Stimulated activated naive CD8-positive, alpha-beta T cell treated with anti-CD3 and anti-CD28 coated beads, Interleukin-15, Interleukin-2, amounts not matched to agents 100 ng/mL and 50 ng/mL, for 24 hours (primary cell): ENCODE measurements around the gene LURAP1L.
"Not testable (repeated sequence)": the region's sequence is repeated elsewhere in the genome, so short reads cannot be mapped to it uniquely, and the experiment has no call there.

Experiments
- H3K27ac Mint-ChIP-seq: one replicate; pipeline ENCODE4 v1.8.0; 2021; ENCODE audit warnings: mild to moderate bottlenecking, mixed read lengths
- H3K27me3 Mint-ChIP-seq: one replicate; pipeline ENCODE4 v1.8.0; 2021; ENCODE audit warnings: mixed read lengths
- H3K36me3 Mint-ChIP-seq: one replicate; pipeline ENCODE4 v1.8.0; 2021; ENCODE audit warnings: low read depth, mixed read lengths
- H3K4me1 Mint-ChIP-seq: one replicate; pipeline ENCODE4 v1.8.0; 2021; ENCODE audit warnings: low read depth, mixed read lengths
- H3K4me3 Mint-ChIP-seq: one replicate; pipeline ENCODE4 v1.8.0; 2021; ENCODE audit warnings: mild to moderate bottlenecking, mixed read lengths
- H3K9me3 Mint-ChIP-seq: one replicate; pipeline ENCODE4 v1.8.0; 2021; ENCODE audit warnings: mixed read lengths

The LURAP1L gene

DNA sequence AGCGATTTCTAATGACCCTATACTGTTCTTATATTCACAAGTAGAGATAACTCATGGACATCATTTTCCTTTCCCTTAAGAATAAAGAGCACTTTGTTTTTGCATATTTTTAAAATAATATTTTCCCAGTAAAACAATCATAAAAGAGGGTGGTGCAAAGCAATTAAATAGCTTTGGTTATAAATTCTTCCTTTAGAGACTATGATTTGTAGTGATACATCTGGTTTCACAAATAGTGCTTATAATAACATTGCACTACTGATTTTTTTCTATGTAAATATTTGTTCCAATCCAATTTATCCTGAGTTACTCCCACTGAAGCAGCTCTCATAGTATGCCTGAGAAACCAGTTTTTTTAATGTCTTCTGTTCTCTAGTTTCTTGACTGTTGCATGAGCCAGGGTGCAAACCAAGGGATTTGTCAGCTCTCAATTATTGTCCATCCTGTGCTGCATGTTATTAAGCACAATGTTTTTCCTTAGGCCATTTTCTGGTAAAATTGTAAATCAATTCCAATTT, 74.7 kb downstream of the LURAP1L start:
- Mint-ChIP-seq H3K4me3 (no peak overlapping the region), H3K27me3 (no peaks in the 10 kb centered on the region), H3K9me3 (peaks cover 9% of the 10 kb centered on the region), H3K27ac (no peak overlapping the region), H3K36me3 (no peaks in the 10 kb centered on the region), H3K4me1 (no peaks in the 10 kb centered on the region)

DNA sequence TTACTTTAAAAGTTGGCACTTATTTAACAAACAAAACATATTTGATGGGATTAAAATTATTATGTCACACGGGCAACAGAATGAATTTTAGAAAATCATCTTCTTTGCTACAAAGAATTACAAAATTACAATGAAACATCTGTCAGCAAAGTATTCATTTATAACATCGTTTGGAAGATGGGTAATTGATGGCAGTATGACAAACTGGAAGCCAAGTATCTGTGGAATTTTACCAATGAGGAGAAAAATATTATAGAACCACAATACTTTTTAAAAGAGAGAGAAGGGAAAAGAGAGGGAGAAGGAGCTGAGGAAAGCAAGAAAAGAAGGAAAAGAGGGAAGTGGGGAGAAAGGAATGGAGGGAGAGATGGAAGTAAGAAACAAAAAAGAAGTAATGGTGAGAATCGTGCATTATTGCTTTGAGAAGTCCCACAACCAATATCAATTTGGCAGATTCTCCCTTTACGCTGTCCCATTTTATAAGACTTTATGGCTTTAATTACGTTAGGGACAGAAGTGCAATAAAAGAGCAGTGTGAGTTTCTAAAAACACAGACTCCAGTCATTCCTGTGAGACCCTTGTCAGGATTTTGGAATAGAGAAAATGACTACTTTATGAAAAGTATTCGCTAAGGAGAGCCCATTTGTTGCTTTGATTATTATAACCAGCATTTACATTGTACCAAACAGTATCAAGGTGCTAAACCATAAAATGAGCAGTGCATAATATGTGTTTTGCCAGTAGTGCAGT, 76.7 kb downstream of the LURAP1L start:
- Mint-ChIP-seq H3K4me1 (no peaks in the 10 kb centered on the region), H3K27ac (no peak overlapping the region), H3K36me3 (no peaks in the 10 kb centered on the region), H3K9me3 (peaks cover 12% of the 10 kb centered on the region), H3K4me3 (no peak overlapping the region), H3K27me3 (no peaks in the 10 kb centered on the region)

DNA sequence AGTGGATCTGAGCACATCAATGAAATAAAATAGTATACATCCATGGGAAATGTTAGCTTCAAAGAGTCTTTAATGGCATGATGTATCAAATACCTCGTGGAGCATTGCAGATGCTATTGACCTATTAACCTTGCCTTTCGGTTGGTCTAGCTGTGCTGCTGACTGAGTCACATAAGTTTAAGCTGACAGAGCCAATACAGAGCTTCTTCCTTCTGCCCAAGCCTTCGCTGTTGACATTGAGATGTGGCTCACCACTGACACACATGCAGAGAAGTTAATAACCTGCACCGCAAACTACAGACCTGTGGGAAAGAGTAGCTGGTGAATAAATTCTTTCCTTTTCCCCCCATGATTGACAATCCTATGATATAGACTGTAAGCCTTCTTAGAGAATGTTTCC, 78.2 kb downstream of the LURAP1L start:
- no peaks in the 10 kb centered on the region for H3K27me3 Mint-ChIP-seq
- H3K4me1 Mint-ChIP-seq: no peaks in the 10 kb centered on the region
- H3K27ac Mint-ChIP-seq: no peak overlapping the region
- H3K36me3 Mint-ChIP-seq: no peaks in the 10 kb centered on the region
- H3K9me3 Mint-ChIP-seq: peaks cover 12% of the 10 kb centered on the region
- H3K4me3 Mint-ChIP-seq: no peak overlapping the region

DNA sequence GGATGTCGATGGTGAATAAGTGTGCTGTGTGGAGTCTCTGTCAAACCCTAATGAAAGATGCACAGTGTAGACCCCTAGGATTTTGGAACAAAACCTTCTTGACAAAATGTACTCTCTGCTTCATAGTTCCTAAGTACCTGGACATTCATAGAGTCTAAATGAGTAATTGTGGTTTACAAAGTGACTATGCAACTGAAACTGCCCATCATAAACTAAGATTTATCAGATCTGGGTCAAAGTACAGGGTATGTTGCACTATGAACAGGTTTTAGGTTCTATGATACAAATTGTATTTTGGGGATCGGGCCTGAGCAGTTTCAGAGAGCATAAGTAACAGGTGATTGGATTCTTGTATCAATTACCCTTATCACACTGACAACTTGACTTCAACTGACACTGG, 79.4 kb downstream of the LURAP1L start:
- H3K27me3 Mint-ChIP-seq: no peaks in the 10 kb centered on the region
- peaks cover 12% of the 10 kb centered on the region for H3K9me3 Mint-ChIP-seq
- H3K4me1 Mint-ChIP-seq: no peaks in the 10 kb centered on the region
- H3K27ac Mint-ChIP-seq: no peak overlapping the region
- H3K36me3 Mint-ChIP-seq: no peaks in the 10 kb centered on the region
- H3K4me3 Mint-ChIP-seq: no peak overlapping the region

DNA sequence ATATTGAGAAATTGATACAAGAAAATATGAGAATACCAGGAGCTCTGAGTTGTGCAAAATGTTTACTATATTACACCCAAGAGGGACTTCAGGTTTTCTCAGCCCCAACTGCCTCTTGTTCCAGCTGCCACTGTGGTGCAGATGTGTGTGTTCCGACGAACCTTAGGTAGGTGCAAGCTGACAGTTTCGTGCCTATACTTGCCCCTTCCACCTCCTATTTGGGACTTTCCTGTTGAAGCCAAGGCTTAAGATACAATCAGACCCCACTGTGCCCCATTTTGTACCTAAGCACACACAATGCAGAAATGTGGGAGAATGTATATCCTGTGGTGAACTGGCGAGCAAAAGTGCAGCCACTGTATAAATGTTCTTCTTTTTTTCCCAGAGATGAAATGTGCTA, 80.2 kb downstream of the LURAP1L start:
- H3K36me3 Mint-ChIP-seq: no peaks in the 10 kb centered on the region
- no peaks in the 10 kb centered on the region for H3K27me3 Mint-ChIP-seq
- H3K4me1 Mint-ChIP-seq: no peaks in the 10 kb centered on the region
- H3K9me3 Mint-ChIP-seq: peaks cover 12% of the 10 kb centered on the region
- H3K4me3 Mint-ChIP-seq: no peak overlapping the region
- no peak overlapping the region for H3K27ac Mint-ChIP-seq

DNA sequence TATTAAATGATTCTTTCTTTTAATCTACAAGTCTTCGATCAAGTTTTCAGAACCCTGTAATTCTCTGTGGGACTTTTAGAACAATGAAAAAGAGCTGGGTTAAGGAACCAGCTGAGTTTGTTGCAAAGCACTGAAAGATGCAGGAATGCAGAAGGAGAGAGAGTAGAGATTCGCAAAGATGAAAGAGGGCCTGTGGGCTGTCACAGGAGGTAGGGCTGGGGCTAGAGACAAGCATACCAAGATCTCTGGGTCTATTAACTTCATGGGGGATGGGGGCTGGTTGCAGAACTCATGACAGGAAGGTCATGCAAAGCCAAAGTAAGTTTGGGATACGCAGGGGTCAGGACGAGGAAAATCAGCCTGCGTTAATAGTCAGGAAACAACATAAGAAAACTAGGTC, 81.8 kb downstream of the LURAP1L start:
- H3K9me3 Mint-ChIP-seq: peaks cover 9% of the 10 kb centered on the region
- H3K27ac Mint-ChIP-seq: no peak overlapping the region
- H3K27me3 Mint-ChIP-seq: no peaks in the 10 kb centered on the region
- H3K36me3 Mint-ChIP-seq: no peaks in the 10 kb centered on the region
- H3K4me1 Mint-ChIP-seq: no peaks in the 10 kb centered on the region
- H3K4me3 Mint-ChIP-seq: no peak overlapping the region

DNA sequence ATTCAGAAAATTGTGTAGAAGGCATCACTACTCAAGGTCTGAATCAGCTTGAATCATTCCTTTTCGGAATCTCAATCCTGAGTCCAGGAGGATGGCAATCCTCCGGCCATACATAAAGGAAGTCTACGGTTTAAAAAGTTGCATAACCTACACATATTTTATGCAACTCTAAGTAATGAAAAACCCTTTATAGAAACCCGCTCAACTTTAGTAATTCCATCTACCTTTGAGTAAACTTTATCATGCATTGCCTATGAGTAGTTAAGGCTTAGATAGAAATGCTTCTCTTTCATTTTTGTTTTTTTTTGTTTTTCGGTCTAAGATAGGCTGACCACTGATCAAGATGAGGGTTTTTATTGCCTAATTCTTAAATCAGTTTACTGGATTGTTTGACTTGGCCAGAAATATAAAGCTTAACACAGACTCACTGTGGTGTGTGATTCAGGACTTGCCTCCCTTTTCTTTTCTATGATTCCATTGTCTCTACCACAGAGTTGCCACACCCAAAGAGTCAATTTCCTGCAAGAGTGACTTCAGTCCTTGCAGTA, 85.0 kb downstream of the LURAP1L start:
- H3K9me3 Mint-ChIP-seq: peaks cover 4% of the 10 kb centered on the region

DNA sequence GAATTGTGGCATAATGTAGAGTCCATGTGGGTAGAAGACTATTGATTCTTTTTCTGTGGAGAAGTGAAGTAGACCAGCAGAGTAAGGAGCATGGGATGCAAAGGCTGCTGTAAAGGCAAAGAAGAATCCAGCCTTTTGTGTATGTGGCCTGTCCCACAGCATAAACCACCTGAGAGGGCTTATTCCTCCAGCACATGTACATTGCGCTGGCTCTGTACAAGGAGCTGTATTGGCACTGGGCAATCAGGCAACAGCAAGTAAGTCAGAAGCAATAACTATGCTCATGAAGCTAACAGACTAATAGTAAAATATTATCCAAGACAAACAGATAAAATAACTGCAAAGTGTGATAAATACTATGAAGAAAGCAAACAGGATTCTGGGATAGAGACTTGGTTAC, 86.2 kb downstream of the LURAP1L start:
- H3K4me3 Mint-ChIP-seq: no peak overlapping the region
- H3K27me3 Mint-ChIP-seq: no peaks in the 10 kb centered on the region
- peaks cover 2% of the 10 kb centered on the region for H3K9me3 Mint-ChIP-seq
- no peak overlapping the region for H3K27ac Mint-ChIP-seq
- H3K36me3 Mint-ChIP-seq: no peaks in the 10 kb centered on the region
- H3K4me1 Mint-ChIP-seq: no peaks in the 10 kb centered on the region

More for the DNA sequence above, 85.0 kb downstream of the LURAP1L start:
- Mint-ChIP-seq H3K36me3 (no peaks in the 10 kb centered on the region), H3K27ac (no peak overlapping the region), H3K4me3 (no peak overlapping the region), H3K4me1 (no peaks in the 10 kb centered on the region), H3K27me3 (no peaks in the 10 kb centered on the region)

DNA sequence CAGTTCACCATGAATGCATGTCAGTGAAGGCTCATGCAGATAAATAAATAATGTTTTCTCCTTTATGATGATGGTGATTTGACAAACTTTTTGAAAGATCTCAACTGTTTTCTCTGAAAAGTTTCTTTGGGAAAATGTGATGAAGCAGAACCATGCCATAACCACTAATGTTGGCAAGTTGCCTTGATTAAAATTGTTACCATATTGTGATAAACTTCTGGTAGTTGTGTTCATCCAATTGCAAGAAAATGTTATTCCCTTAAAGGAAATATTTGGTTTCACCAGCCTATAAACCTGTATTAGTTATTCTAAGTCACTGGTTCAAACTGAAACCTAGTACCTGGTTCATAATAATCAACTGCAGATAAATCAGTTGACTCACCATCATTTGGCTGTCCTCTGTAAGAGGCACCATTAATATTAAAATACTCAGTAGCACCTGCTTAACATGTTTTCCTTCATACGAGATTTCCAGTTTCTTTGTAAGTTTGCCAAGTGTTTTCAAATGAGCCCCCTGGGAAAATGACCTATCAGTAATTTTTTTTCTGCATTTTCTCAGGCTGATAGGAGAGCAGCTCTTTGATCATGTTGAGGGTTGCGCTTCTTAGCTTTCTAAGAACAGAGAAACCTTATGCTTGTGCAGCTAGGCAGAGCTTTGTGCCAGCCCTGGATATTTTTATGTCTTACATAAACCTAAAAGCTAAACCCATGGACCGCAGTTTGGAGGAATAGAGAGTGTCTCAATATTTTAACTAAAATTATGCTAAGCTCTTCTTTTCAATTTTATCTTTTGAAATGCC, 88.0 kb downstream of the LURAP1L start:
- H3K27me3 Mint-ChIP-seq: no peaks in the 10 kb centered on the region
- H3K36me3 Mint-ChIP-seq: no peaks in the 10 kb centered on the region
- H3K27ac Mint-ChIP-seq: no peak overlapping the region
- no peaks in the 10 kb centered on the region for H3K4me1 Mint-ChIP-seq
- peaks cover 9% of the 10 kb centered on the region for H3K9me3 Mint-ChIP-seq
- H3K4me3 Mint-ChIP-seq: no peak overlapping the region

DNA sequence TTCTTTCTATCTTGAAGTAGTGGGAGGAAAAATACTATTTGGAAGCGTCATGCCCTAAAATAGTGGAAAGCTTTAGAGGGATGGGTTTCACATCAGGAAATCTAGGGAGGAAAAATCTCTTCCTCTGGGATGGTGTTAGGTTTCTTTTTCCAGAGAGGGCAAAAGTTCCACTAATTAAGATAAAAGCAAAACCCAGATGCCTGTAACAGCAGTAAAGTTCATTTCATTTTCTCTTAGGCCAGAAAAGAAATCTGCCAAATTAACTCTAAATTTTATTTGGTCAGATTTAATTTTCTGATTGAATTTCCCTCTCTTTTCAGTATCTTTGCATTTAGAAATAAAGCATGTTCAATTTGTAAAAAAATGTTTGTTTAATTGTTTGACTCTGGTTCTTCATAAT, 88.8 kb downstream of the LURAP1L start:
- Mint-ChIP-seq H3K4me1 (no peaks in the 10 kb centered on the region), H3K4me3 (no peak overlapping the region), H3K9me3 (peaks cover 15% of the 10 kb centered on the region), H3K36me3 (no peaks in the 10 kb centered on the region), H3K27ac (no peak overlapping the region), H3K27me3 (no peaks in the 10 kb centered on the region)

DNA sequence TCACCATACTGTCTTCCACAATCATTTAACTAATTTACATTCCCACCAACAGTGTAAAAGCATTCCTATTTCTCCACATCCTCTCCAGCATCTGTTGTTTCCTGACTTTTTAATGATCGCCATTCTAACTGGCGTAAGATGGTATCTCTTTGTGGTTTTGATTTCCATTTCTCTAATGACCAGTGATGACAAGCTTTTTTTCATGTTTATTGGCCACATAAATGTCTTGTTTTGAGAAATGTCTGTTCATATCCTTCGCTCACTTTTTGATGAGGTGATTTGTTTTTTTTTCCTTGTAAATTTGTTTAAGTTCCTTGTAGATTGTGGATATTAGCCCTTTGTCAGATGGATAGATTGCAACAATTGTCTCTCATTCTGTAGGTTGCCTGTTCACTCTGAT, 90.6 kb downstream of the LURAP1L start:
- H3K27me3 Mint-ChIP-seq, H3K4me1 Mint-ChIP-seq, H3K36me3 Mint-ChIP-seq, H3K27ac Mint-ChIP-seq, H3K4me3 Mint-ChIP-seq: not testable (repeated sequence)
- peaks cover 20% of the 10 kb centered on the region for H3K9me3 Mint-ChIP-seq
